Aorta (tissue), 5 donors: ENCODE data around the gene OR2A7. TPM values are rescaled to one million over a fixed set of nuclear protein-coding genes. Genes with fewer than 3 reads are reported as not detected.
"Not testable (repeated sequence)": the region's sequence is repeated elsewhere in the genome, so short reads cannot be mapped to it uniquely, and the experiment has no call there.

Experiments used
- ATAC-seq: fragments of 200-7000 bp; cut with Tn5 transposase; one replicate; pipeline ENCODE4 v1.9.1; 2022; ENCODE audit warnings: moderate library complexity; ENCODE audit not compliant: low FRiP score
- DNase-seq, 2 donors: peaks; one replicate each; pipeline ENCODE4 v3.0.0-alpha.2; 2020
- H3K27ac ChIP-seq, 2 donors: one replicate each; pipeline ENCODE4 v1.5.1; 2013; ENCODE audit warnings: low read length in 2 of 2, mild to moderate bottlenecking in 2 of 2, moderate library complexity in 2 of 2, control low read depth in 1 of 2, inconsistent platforms in 1 of 2, low read depth in 1 of 2
- H3K27me3 ChIP-seq, 2 donors: one replicate each; pipeline ENCODE4 v1.6.1; 2013; ENCODE audit warnings: control low read depth in 1 of 2, low read length in 1 of 2, mild to moderate bottlenecking in 1 of 2, moderate library complexity in 1 of 2; ENCODE audit not compliant: insufficient read depth in 2 of 2, control insufficient read depth in 1 of 2
- H3K36me3 ChIP-seq, 2 donors: one replicate each; pipeline ENCODE4 v1.6.1; 2013; ENCODE audit warnings: control low read depth in 1 of 2, low read length in 1 of 2, mild to moderate bottlenecking in 1 of 2; ENCODE audit not compliant: insufficient read depth in 2 of 2, control insufficient read depth in 1 of 2
- H3K4me1 ChIP-seq, 2 donors: one replicate each; pipeline ENCODE4 v1.6.1; 2013; ENCODE audit warnings: low read length in 2 of 2, control low read depth in 1 of 2, mild to moderate bottlenecking in 1 of 2, moderate library complexity in 1 of 2; ENCODE audit not compliant: insufficient read depth in 2 of 2, control insufficient read depth in 1 of 2
- H3K4me3 ChIP-seq, 2 donors: one replicate each; pipeline ENCODE4 v1.5.1; 2013; ENCODE audit warnings: low read length in 2 of 2, control low read depth in 1 of 2, mild to moderate bottlenecking in 1 of 2
- H3K9me3 ChIP-seq: one replicate; pipeline ENCODE4 v1.6.1; 2013; ENCODE audit warnings: mild to moderate bottlenecking, low read length; ENCODE audit not compliant: control insufficient read depth
- WGBS, 2 donors: extraction: QIAGEN DNeasy Blood & Tissue Kit; methylation state at CpG; one replicate each; pipeline ENCODE4 v1.1.7; 2013; 5-methylcytosine and 5-hydroxymethylcytosine counted together
- intact Hi-C, 2 donors: fragments of 100-400 bp; cut with DNase I; formaldehyde crosslinking; loops; one replicate each; pipeline versions ENCODE4 v1.14.2 to v1.15.0; 2022
- polyA plus RNA-seq, 2 donors: library from polyadenylated mRNA; stranded (reverse); fragments of 200-250 nt; gene quantifications; one replicate each; pipeline ENCODE4 v1.2.3, GENCODE V29; 2013
- total RNA-seq, 2 donors: library from RNA; stranded (reverse); fragmentation: NEBNext Ultra II Directional; extraction: Animal tissue kit (Norgen Biotek cat#: 25700); gene quantifications; one replicate each; pipeline ENCODE4 v1.2.1, GENCODE V29; 2021
- donor health status: healthy with polysubstance abuse.
- donor health status: Bipolar disorder and iron deficiency.
- donor health status: DM: no; HTN: no; CAD: no.
- donor health status: DM: no; HTN: no; CAD: no.
- donor health status: DM: yes; HTN: yes; CAD: no.

The OR2A7 gene
- total and polyA plus RNA-seq, 4 donors: 0.67 to 4.7 (median 1.5) TPM; not detected in 1

- DNase-seq, H3K4me3 ChIP-seq, intact Hi-C loops, H3K27ac ChIP-seq, ATAC-seq, H3K9me3 ChIP-seq, H3K36me3 ChIP-seq, H3K4me1 ChIP-seq, H3K27me3 ChIP-seq: not testable (repeated sequence)
- WGBS, 2 donors: 93 to 99% methylated on average over 2 to 3 of the region's 14 CpGs
Measured at GRCh38 chr7:144292384-144293161, 28.0 kb upstream of the OR2A7 start.

- intact Hi-C loops, H3K27me3 ChIP-seq, H3K36me3 ChIP-seq, DNase-seq, H3K4me3 ChIP-seq, H3K4me1 ChIP-seq, H3K9me3 ChIP-seq, H3K27ac ChIP-seq, ATAC-seq: not testable (repeated sequence)
- 73 to 76% methylated on average over 2 of the region's 4 CpGs for WGBS, 2 donors
Measured at GRCh38 chr7:144291607-144292006, 27.0 kb upstream of the OR2A7 start.

DNA sequence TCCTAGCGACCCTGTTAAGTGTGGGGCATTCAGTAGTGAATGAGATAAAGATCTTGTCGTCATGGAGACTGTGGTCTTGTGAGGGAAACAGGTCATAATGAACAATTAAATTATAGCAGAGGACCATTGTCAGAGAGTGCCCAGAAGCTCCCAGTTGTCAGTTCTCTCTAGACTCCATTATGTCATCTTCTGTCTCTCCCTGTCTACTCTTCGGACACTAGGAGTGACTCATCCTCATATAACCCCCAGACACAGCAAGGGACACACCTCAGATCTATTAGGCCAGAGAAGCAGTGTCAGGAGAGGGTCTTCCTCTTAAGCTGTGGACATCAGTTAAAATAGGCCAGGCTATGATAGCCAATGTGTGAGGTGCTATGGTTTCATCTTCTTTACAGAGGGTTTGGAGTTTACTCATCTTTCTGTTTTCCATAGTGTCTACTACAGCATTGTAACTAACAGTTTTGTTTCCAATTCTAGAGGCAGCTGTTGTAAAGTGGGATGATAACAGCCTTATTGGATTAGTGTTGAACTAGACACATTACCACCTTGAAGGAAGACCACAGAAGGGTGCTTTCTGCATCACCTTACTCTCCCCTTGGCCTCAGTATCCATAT is 22.7 kb upstream of the OR2A7 start:
- DNase-seq, H3K27ac ChIP-seq, H3K36me3 ChIP-seq, H3K4me3 ChIP-seq, H3K9me3 ChIP-seq, ATAC-seq, H3K27me3 ChIP-seq, H3K4me1 ChIP-seq, intact Hi-C loops: not testable (repeated sequence)
- no CpG with 5 or more reads among the region's 3 CpGs for WGBS, 2 donors

DNA sequence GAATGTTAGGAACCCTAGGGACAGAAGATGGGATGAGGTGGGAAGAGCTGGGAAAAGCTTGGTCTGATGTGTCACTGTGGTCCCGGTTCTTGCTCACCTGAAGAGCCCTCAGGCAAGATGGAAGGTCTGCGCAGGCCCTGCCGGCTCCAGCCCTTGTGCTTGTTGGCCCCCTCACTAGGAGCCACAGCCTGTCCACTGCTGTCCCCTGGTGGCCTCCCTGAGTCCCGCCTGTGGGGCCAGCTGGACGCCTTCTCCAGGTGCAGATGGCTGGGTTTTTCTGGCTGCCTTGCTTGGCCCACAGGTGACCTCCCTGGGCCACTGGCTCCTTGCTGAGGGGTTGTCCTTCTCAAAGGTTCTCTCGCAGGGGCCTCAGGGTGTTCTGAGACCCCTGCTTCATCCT is 19.1 kb upstream of the OR2A7 start:
- H3K4me1 ChIP-seq, intact Hi-C loops, H3K9me3 ChIP-seq, H3K36me3 ChIP-seq, ATAC-seq, H3K27ac ChIP-seq, DNase-seq, H3K4me3 ChIP-seq, H3K27me3 ChIP-seq: not testable (repeated sequence)
- no CpG with 5 or more reads among the region's 6 CpGs for WGBS, 2 donors

GRCh38 chr7:144282490-144282889 is 17.9 kb upstream of the OR2A7 start:
- not testable (repeated sequence) for ATAC-seq

DNA sequence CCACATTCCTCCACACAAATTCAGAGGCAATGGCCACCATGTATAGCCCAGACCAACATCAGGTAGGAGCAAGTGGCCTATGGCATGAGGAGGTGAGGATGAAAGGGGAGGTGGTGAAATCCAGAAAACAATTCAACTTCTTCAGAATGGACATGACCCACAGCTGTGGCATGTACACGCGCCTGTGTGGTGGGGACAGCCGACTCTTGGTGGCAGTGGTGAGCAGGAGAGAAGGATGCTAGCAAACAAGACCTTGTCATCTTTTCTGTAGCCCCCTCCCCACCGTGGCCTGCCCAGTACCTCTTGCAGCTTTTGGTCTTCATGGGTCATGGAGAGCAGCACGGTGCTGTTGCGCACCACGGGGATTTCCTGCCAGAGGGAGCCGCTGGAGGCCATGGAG is 17.4 kb upstream of the OR2A7 start:
- H3K9me3 ChIP-seq, H3K4me3 ChIP-seq, H3K36me3 ChIP-seq, DNase-seq, intact Hi-C loops, ATAC-seq, H3K27me3 ChIP-seq, H3K27ac ChIP-seq, H3K4me1 ChIP-seq: not testable (repeated sequence)
- no CpG with 5 or more reads among the region's 8 CpGs for WGBS, 2 donors

More at GRCh38 chr7:144282490-144282889, 17.9 kb upstream of the OR2A7 start:
- H3K9me3 ChIP-seq, H3K4me3 ChIP-seq, H3K27ac ChIP-seq, H3K36me3 ChIP-seq, H3K4me1 ChIP-seq, H3K27me3 ChIP-seq, intact Hi-C loops: not testable (repeated sequence)
- peak in 1 of 2 donors; percentile 35 for DNase-seq
- WGBS, 2 donors: 91 to 93% methylated on average over 1 to 2 of the region's 4 CpGs

GRCh38 chr7:144280010-144280409 is 15.4 kb upstream of the OR2A7 start:
- H3K36me3 ChIP-seq, ATAC-seq, H3K9me3 ChIP-seq, H3K4me3 ChIP-seq, DNase-seq, H3K27ac ChIP-seq, H3K4me1 ChIP-seq, intact Hi-C loops, H3K27me3 ChIP-seq: not testable (repeated sequence)
- 100% methylated on average over 3 of the region's 6 CpGs for WGBS, 2 donors

DNA sequence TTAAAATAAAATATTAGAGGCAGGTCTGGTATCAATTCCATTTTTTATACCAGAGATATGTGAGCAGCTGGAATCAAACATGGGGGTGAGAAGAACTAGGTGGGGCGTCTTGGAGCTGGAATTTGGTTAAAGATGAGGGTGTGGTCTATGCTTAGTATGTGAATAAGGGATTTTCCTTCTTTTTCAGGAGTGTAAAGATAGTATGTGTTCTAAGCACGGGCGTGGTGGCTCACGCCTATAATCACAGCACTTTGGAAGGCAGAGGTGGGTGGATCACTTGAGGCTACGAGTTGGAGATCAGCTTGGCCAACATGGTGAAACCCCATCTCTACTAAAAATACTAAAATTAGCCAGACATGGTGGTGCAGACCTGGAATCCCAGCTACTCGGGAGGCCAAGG is 10.7 kb upstream of the OR2A7 start:
- DNase-seq, H3K36me3 ChIP-seq, intact Hi-C loops, H3K27me3 ChIP-seq, ATAC-seq, H3K4me1 ChIP-seq, H3K4me3 ChIP-seq, H3K9me3 ChIP-seq, H3K27ac ChIP-seq: not testable (repeated sequence)
- 95 to 98% methylated on average over 4 of the region's 6 CpGs for WGBS, 2 donors

- DNase-seq, H3K27ac ChIP-seq, H3K9me3 ChIP-seq, H3K27me3 ChIP-seq, H3K4me3 ChIP-seq, H3K4me1 ChIP-seq, intact Hi-C loops, ATAC-seq, H3K36me3 ChIP-seq: not testable (repeated sequence)
- WGBS, 2 donors: no CpG with 5 or more reads among the region's 19 CpGs
Measured at GRCh38 chr7:144269188-144269587, 4.6 kb upstream of the OR2A7 start, which contains the start of gene CTAGE8. CTAGE8 (minus strand) TSS chr7:144269288; CDS start chr7:144269250, 38 bp downstream.
